Measurements from ENCODE around the gene ST3GAL5.

Gene ST3GAL5

DNA sequence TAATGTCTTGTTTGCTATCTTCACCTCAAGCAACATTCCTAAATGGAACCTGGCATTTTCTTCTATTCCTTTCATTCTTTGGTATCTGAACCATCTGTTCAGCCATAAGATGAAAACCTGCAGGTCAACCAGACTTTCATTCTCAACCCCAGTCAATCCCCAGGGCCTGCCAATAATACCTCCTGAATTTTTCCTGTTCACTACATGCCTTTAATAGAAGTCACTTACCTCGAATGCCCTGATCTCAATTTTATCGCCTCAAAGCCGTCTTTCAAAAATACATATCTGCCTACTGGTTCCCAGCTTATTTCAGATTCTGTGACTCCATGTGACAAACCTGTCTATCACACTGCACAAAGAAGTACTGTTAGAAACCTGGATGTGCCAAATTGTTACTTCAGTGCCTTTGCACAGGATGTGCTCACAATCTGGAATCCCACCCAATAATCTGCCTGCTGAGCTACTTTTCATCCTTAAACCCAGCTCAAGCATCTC, 22.6 kb downstream of the ST3GAL5 start:
- no peak for DNase-seq (ENCODE audit: low read depth in 2 of 2)

DNA sequence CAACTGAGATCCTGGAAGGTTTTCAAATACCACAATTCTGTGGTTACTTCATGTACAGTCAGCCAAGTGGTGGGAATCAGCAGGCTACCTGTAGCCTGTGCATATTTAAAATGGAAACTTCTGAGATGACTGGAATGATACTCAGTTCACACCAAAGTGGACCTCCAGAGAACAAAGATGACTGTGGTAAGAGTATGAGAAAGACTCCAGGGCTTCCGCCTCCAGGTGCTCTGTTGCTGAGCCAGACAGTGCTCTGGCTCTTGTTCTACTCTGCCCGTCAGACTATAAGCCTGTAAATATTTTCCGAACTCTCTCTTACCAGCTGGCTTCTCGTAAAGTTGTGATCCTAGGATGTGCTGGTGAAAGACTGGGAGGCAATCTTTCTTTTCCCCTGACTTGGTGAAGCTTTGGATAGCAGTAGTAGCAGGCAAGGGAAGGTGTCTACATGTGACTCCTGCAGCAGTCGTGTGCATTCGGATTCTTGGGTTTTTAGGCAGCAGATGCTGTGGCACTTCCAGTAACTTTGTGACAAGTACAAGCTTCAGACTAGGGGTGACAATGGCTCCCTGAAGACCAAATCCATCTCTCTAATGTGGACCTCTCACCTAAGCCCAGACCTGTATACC, 23.1 kb downstream of the ST3GAL5 start:
- DNase-seq (ENCODE audit: low read depth in 2 of 2), result no peak

DNA sequence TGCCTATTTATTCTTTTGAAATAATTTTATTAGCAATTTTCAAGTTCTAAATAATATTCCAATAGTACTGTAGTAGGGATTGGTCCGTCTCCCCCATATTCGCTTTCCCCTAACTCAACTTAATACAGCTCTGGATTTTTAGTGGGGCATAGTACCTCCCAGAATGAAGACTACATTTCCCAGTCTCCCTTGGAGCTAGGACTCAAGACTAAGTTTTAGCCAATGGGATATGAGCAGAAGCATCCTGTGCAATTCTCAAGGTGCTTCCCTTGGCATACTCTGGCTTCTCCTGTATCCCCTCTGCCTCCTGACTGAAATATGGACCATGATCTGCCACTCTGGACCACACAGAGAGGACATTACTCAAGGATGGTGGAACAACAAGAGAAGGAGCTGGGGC, 24.1 kb downstream of the ST3GAL5 start:
- no peak for DNase-seq (ENCODE audit: low read depth in 2 of 2)

DNA sequence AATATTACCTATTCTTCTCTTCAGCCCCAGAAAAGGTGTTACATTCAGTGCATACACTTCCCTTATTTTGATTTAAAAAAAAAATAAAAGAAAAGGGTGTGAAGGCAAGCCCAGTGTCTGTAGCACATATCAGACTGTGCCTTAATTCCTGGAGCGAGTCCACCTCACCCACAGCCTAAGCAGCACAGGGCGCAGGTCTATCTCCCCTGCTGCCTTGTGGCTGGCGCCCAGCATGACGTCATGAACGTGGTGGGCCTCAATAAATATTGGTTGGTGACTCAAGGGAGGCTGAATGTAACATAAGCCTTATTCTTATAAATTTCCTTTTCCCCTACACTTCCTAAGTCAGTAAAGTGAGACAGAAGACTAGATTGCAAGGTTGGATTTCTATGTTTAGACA, 26.4 kb downstream of the ST3GAL5 start:
- DNase-seq (ENCODE audit: low read depth in 2 of 2), result no peak

DNA sequence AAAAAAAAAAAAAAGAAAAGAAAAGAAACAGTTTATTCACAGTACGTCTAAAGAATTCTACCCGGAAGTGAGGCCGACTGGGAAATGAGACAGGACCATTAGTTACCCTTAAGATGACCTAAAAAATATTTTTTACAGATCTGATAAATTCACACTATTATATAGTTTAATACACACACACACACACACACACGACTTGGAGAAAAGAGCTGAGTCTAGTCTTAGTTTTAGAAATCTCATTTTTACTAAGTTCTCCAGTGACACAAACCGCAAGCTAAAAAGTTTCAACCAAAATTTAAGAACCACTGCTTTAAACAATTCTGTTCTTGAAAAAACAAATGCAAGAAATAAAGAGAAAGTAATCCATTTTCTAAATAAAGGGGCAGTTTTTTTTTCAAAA, 27.1 kb downstream of the ST3GAL5 start:
- no peak for DNase-seq (ENCODE audit: low read depth in 2 of 2)

DNA sequence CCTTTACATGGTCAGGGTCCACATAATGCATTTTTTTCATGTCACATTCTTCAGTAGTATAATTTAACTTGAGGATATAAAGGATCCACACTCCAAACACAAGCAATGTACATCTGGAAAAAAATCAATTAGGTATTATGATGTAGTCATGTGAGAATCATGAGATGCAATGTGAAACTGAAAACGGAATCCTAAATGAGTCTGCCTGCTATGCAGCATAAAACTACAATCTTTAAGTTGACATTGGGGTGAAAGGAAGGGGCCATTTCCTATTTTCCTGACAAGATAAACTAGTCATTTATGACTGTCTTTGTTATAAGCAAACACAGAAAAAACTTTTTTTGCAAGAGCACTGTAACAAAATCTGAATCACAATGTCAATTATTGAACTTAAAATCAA, 27.6 kb downstream of the ST3GAL5 start:
- no peak for DNase-seq (ENCODE audit: low read depth in 2 of 2)

DNA sequence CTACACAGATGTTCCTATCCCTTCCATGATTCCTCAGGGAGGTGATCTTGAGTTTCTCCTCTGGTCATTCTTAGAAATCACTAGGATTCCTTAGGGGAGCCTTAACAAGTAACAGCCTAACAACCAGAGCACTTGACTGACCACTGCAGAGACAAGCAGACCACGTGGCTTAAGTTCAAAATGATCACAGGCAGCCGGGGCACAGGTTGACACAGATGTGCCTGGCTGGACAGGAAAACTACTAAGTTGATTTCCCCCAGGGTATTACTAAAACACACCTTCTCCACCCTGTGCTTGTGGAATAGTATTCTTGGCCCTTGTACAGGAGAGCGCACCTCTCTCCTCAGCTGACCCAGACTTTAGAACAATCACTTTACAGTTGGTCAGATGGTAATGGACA, 29.9 kb downstream of the ST3GAL5 start:
- no peak for DNase-seq (ENCODE audit: low read depth in 2 of 2)

DNA sequence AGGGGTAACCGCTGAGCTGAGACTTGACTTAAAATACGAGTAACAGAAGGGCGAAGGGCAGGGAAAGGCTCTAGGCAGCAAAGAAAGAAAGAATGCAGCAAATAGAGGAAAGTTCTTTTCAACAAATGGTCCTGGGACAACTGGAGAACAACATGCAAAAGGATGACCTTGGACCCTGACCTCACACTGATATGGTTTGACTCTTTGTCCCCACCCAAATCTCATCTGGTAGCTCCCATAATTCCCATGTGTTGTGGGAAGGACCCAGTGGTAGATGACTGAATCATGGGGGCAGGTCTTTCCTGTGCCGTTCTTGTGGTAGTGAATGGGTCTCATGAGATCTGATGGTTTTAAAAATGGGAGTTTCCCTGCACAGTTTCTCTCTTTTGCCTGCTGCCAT, 33.9 kb downstream of the ST3GAL5 start:
- no peak for DNase-seq (ENCODE audit: low read depth in 2 of 2)

DNA sequence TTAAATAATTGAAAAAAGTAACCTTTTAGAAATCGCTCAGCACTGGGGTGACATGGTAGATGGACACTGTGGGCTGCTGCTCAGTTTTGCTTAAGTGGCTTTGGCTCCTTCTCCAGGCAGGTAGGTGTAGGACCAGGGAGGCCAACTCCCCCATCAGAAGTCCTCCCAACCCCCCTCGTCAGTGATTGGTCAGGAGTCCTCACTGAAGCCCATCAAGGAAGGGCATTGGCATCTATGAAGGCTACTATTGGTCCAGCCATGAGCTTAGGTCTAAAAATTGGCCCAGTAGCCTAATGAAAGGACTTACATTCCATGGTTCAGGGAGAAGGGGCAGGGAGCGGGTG, 34.7 kb downstream of the ST3GAL5 start:
- no peak for DNase-seq (ENCODE audit: low read depth in 2 of 2)

DNA sequence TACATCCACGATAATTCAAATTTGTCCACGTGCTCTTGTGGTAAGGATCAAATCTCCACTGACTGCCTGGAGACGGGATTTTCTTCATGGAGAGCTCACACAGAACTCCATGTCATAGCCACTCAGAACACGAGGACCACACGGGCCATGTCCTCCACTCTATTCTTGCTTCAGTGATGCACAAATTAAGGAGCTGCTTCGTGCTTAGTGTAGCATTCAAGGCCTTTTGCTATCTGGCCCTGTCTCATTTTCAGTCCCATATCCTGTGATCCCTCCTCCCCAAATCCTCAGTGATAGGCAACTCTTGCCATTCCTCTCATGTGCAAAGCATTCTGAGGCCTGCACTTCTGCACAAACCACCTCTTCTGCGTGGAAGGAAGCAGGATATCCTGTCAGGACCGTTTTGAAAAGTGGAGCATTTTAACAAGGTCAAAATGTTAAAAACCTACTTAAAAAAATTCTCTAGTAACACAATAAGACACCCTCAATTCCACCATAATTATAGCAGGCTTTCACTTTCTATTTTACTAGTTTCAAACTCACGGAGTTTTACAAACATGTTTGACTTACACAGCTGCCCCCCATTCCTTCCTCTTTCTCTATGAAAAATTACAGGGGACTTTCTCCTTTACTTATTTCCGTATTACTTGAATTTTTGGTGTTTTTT, 35.2 kb downstream of the ST3GAL5 start:
- DNase-seq (ENCODE audit: low read depth in 2 of 2), result no peak

DNA sequence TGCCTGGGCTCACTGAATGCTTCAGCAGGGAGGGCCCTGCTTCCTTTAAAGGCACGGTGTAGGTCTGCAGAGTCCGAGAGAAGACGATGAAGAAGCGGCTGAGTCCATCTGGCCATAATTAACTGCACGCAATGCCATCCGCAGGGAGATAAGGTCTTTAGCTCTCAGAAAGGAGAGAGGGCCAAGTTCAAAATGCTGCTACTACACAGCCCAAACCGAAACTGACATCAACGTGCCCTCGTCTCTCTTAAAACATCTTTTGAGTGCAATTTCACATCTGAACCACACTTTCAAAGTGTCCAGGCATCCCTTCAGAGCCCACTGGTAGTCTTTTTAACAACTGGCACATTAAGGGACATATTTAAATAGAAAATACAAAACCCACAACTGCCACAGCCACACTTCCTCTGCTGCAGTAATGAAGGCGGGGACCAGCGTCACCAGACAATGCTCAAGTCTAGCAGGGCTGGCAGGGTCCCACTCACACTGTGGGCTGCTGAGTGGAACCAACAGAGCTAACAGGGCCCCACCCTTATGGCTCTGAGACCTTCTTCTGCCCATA, 35.8 kb downstream of the ST3GAL5 start:
- peak in 1 of 2 experiments; percentile 32 for DNase-seq (ENCODE audit: low read depth in 2 of 2)

DNA sequence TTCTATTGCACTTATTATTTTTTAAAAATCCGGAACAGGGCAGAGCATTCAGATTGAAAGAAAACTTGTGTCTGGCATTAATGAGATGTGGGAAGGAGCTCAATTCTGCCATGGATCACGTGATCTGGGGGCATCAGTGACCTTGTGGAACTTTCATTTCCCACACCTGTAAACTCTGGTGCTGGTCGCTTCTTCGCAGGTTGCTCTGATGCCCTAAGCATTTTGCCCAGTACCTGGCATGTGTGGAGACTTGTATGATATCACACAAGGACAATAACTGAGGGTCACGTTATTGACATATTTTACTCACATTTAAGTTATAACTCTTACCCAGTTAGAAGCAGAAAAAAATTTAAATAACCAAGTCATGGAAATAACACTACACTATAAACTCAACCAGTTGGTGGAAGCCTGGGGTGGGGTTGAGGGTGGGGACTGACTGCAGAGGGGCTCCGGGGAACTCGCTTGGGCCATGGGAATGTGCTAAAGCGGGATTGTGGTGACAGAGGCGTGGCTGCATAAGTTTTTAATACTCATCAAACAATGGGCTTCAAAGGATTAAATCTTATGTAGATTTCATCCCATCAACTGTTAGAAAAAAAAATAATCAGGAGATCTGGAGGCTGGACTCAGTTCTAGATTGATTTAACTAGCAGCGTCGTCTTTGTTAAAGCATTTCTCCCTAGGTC, 36.5 kb downstream of the ST3GAL5 start:
- DNase-seq (ENCODE audit: low read depth in 2 of 2), result no peak

DNA sequence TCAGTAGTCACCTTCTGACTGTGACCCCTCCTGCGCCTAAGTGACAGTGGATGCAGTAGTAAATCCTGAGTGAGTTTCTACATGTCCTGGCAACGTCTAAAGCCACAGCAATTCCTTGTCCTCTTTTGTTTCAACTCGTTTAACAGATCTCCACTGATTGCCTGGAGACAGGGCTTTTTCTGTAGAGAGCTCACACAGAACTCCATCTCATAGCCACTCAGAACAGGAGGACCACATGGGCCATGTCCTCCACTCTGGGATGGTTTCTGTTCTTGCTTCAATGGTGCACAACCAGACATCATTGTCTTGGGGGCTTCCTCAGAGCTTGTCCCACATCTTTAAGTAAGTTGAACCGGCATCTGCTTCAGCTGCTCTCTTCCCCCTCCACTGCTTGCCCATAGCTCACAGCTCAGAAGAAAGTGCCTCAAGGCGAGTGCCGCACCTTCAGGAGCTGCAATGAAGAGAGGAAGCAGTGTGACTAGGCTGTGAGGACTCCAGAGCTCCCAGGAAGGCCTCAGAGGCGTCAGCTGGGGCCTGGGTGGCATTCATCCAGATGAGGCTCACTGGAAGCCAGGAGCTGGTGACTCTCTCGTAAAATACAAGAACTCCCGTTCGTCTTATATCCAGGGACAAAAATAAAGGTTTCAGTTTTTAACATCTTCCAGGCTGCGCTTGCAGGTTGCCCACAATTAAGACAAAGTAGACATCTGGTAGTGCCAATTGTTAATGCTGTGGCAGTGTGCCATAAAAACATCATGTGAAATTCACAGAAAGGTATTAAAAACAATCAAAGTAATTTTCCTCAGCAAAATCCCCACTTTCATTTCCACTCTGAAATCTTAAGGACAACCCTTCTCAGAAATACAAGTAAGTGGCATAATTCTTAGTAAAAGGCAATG, 37.3 kb downstream of the ST3GAL5 start:
- no peak for DNase-seq (ENCODE audit: low read depth in 2 of 2)

DNA sequence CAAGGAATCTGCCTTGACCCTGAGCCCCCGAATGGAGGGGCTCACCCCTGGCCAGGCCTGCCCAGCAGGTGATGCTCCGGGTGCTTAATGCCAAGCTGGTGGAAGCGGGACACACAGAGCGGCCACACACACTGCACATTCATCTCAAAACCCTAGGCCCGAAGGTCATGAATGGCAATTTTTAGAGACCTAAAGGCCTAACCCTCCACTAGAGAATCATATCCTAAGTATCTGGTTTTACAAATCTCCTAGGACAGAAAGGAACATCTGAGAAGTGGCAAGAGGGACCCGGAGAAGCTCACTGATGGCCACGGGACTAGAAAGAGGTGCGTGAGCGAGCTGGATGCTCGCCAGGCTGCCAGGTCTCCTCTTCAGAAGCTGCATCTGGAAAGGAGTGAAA, 38.3 kb downstream of the ST3GAL5 start:
- no peak for DNase-seq (ENCODE audit: low read depth in 2 of 2)

DNA sequence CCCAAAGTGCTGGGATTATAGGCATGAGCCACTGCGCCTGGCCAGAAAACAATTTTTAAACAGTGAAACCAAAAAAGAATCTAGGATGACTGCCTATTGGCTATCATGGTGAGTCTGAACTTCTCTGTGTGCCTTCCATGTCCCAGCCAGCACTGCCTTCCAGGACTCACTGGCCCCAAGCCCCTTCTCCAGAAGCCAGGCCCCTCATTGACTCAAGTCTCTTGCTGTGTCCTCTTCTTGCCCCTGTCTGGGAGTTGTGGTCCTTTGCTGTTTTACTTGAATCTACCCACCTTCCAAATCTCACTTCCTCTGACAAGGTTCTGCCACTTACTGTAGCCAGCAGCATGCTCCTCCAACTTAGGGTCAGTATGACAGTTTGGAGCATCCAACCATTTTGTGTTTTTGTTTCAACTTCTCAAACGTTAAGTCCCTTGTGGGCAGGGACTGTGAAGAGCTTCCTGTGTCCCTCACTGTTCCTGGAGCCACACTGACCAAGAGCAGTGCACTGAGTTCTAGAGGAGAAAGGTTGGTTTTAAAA, 41.7 kb downstream of the ST3GAL5 start:
- no peak for DNase-seq (ENCODE audit: low read depth in 2 of 2)

DNA sequence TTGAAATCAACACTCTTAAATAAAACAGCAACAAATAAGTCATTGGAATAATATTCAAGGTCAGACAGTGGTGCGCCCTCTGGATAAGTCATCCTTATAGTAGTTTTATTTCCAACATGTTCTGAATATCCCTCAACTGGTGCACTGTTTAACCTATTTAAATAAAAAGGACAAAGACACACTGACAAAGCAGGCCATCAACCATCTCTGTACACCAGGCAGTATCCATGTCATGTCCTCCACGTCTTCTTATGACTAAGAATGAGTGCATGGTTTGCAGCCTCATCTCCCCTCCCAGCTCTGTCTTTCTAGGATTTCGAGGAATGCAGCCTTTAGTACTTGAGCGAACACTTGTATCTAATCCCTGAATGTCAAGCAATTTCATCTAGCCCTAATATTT, 42.4 kb downstream of the ST3GAL5 start:
- DNase-seq (ENCODE audit: low read depth in 2 of 2), result no peak

DNA sequence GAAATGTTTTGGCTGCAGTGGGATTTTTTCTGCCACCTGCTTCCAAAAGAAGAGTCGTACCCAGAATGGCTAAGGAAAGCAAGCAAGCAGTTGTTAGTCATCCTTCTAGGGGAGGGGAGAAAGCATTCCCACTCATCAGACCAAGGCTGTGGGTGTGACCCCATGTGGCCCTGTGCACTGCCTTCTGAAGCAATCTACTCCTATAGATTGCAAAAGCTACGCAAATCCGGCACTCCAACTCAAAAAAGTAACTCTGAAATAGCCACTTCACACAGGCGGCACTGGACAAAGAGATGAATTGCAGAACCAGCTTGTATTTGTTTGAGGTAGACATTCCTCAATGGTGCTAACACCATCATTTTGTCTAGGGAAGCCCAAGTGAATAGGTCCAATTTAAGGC, 44.3 kb downstream of the ST3GAL5 start:
- DNase-seq (ENCODE audit: low read depth in 2 of 2), result no peak

DNA sequence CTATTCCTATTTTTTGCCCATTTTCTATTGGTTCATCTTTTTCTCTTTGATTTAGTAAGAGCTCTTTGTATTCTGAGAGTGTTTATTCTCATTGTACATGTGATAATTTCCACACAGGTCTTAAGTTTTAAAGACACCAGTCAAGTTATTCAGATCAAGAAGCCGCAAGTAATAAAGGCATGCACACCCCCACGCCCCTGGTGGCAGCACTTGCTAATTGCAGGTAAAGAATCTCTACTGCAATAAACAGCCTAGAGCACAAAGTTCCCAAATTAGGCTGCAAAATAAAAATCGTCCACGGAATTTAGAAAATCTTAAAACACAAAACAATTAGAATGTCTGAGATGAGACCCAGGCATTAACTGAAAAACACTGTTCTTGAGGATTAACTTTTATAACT, 45.2 kb downstream of the ST3GAL5 start:
- DNase-seq (ENCODE audit: low read depth in 2 of 2), result peak in 1 of 2 experiments; percentile 50

DNA sequence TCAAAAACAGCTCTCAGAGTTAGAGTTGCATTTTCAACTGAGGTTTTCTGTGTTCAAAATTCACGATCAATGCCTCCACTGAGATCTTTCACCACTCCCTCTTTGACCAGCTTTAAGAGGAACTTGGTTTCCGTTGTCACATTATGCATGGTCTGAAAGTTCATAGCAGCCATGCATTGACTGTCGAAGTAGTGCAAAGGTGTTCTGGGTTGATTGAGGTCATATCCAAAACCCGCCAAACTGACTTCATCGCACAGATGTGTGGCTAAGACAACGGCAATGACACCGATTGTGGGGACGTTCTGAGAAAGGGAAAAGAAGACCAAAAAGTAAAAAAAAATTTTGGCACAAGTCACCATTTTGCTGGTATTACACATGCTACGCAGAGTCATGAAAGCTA, 48.7 kb downstream of the ST3GAL5 start:
- DNase-seq (ENCODE audit: low read depth in 2 of 2), result no peak

DNA sequence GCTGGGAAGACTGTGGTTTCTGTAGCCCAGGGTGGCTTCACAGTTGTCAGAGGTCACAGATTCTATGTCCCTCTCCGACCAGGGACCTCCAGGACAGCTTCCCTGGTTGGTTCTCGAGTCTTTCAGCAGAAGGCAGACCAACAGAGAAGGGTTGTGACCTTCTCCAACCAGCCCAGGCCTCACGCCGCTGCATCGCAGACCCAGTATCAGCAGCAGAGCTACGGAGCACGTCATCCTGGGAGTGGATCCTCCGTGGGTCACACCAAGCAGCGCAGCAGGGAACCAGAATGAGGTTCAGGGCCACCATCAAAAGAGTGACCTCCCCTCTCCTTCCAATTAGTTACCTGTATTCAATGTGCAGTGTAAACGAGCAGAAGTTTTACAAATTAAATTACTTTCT, 49.3 kb downstream of the ST3GAL5 start:
- DNase-seq (ENCODE audit: low read depth in 2 of 2), result no peak

DNA sequence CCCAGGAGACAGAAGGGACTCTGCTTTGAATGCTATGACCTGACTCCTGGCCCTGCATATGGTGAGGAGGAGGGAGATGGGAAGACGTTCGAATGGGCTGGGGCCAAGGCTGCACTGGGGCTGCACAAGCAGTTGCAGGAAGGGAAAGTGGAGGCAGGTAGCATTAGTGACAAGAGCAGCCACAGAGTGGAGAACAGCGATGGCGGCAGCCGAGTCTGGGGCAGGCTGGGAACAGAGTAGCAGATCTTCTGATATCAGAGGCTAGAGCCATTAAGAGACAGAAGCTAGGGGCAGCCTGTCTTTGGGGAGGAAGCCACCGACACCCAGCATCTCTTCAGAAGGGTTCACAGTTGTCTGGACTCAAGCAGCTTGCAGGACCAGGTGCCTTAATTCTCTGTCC, 50.1 kb downstream of the ST3GAL5 start:
- DNase-seq (ENCODE audit: low read depth in 2 of 2), result no peak

DNA sequence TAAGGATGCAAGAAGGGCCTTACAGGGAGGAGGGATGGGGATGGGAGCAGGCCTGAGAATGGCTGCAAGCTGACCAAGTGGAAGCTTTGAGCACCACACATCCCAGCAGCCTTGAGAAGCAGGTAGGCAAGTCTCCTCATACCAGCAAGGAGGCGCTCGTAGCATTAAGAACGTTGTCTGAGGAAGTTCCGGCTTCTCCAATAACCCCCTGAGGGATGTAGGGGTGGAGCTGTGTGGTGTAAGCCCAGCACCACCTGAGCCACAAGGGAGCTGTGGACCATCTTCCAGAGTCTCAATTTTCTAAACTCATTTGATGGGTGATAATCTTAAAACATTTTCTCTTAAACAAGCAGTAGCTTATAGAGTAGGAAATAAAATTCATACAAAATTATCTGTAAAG, 50.6 kb downstream of the ST3GAL5 start:
- DNase-seq (ENCODE audit: low read depth in 2 of 2), result no peak

Data from stimulated activated CD4-positive, alpha-beta T cell treated with anti-CD3 and anti-CD28 coated beads, Interleukin-12 subunit alpha, Interleukin-12 subunit beta, amount 100 ng/mL, for 24 hours (primary cell).